IMR-90 (cell line): ENCODE measurements around the gene ZBTB8A. TPM values are rescaled to one million over a fixed set of nuclear protein-coding genes. Genes with fewer than 3 reads are reported as not detected.

ENCODE experiments used
- ATAC-seq: fragments of 200-7000 bp; cut with Tn5 transposase; 2 replicates; pipeline ENCODE4 v1.9.1; 2020; ENCODE audit warnings: low read depth, mild to moderate bottlenecking, moderate library complexity
- BruUV-seq: library from RNA; stranded (reverse); fragments of 400-500 nt; replicated peaks from 2 replicates; lab custom pipeline; 2021; lab: Mats Ljungman, UMichigan
- CTCF ChIA-PET: fragments of 300-600 bp; formaldehyde crosslinking; extraction: SDS; loops from one replicate; lab custom pipeline; 2021; ENCODE audit warnings: antibody characterized with exemption; lab: Yijun Ruan, JAX
- POLR2A ChIA-PET: fragments of 300-600 bp; sonication (Branson Sonifier 250); formaldehyde crosslinking; loops from one replicate; lab custom pipeline; 2022; ENCODE audit warnings: antibody characterized with exemption; ENCODE audit not compliant: unreplicated experiment; lab: Charles Lee
- DNase-seq: peaks from one replicate; pipeline ENCODE4 v3.0.0; 2013
- H2AFZ ChIP-seq: replicated peaks from 2 replicates; pipeline ENCODE3; 2013; ENCODE audit warnings: low read length, mild to moderate bottlenecking; ENCODE audit not compliant: poor library complexity
- H2AK5ac ChIP-seq: 2 replicates; pipeline ENCODE4 v1.6.1; 2013; ENCODE audit warnings: low read depth, low read length, inconsistent platforms
- H2AK9ac ChIP-seq: replicated peaks from 2 replicates; pipeline ENCODE3; 2013; ENCODE audit warnings: mild to moderate bottlenecking, low read depth, low read length, moderate library complexity; ENCODE audit not compliant: poor library complexity
- H2BK120ac ChIP-seq: 2 replicates; pipeline ENCODE4 v1.6.1; 2013; ENCODE audit warnings: low read depth, low read length, inconsistent platforms
- H2BK15ac ChIP-seq: 3 replicates; pipeline ENCODE4 v1.6.1; 2013; ENCODE audit warnings: low read depth, low read length, inconsistent platforms
- H2BK20ac ChIP-seq: 2 replicates; pipeline ENCODE4 v1.6.1; 2013; ENCODE audit warnings: low read depth, mild to moderate bottlenecking, inconsistent platforms, low read length, moderate library complexity
- H2BK5ac ChIP-seq: 2 replicates; pipeline ENCODE4 v1.6.1; 2013; ENCODE audit warnings: mild to moderate bottlenecking, low read depth, low read length, inconsistent platforms; ENCODE audit not compliant: poor library complexity, severe bottlenecking
- H3K14ac ChIP-seq: replicated peaks from 2 replicates; pipeline ENCODE4 v1.6.1; 2013; ENCODE audit warnings: low read depth, low read length, inconsistent platforms
- H3K18ac ChIP-seq: 2 replicates; pipeline ENCODE4 v1.6.1; 2013; ENCODE audit warnings: low read depth, low read length, control low read depth
- H3K23ac ChIP-seq: 2 replicates; pipeline ENCODE4 v1.6.1; 2013; ENCODE audit warnings: low read depth, low read length, inconsistent platforms
- H3K27ac ChIP-seq: 2 replicates; pipeline ENCODE4 v1.5.1; 2013; ENCODE audit warnings: mild to moderate bottlenecking, control low read depth, low read length; ENCODE audit not compliant: insufficient read depth
- H3K27me3 ChIP-seq: 2 replicates; pipeline ENCODE4 v1.6.1; 2013; ENCODE audit warnings: low read length; ENCODE audit not compliant: control insufficient read depth, insufficient read depth
- H3K36me3 ChIP-seq: 2 replicates; pipeline ENCODE4 v1.6.1; 2013; ENCODE audit warnings: low read length, mixed read lengths; ENCODE audit not compliant: control insufficient read depth, insufficient read depth
- H3K4ac ChIP-seq: 2 replicates; pipeline ENCODE4 v1.6.1; 2013; ENCODE audit warnings: low read depth, low read length, inconsistent platforms
- H3K4me1 ChIP-seq: 2 replicates; pipeline ENCODE4 v1.6.1; 2013; ENCODE audit warnings: low read length, mixed read lengths; ENCODE audit not compliant: control insufficient read depth, insufficient read depth
- H3K4me2 ChIP-seq: 2 replicates; pipeline ENCODE4 v1.6.1; 2013; ENCODE audit warnings: low read depth, mild to moderate bottlenecking, control low read depth, low read length, moderate library complexity
- H3K4me3 ChIP-seq: 2 replicates; pipeline ENCODE4 v1.5.1; 2013; ENCODE audit warnings: low read depth, mild to moderate bottlenecking, control low read depth, low read length, moderate library complexity; ENCODE audit not compliant: insufficient read depth
- H3K56ac ChIP-seq: 2 replicates; pipeline ENCODE4 v1.6.1; 2013; ENCODE audit warnings: low read length, inconsistent platforms; ENCODE audit not compliant: insufficient read depth; ENCODE audit errors: extremely low read depth
- H3K79me1 ChIP-seq, 2 experiments: 2 replicates each; pipeline ENCODE4 v1.6.1; 2013; ENCODE audit warnings: low read length in 2 of 2, inconsistent platforms in 1 of 2, low read depth in 1 of 2
- H3K9ac ChIP-seq: 2 replicates; pipeline ENCODE4 v1.6.1; 2013; ENCODE audit warnings: low read depth, low read length, control low read depth
- H3K9me1 ChIP-seq: 2 replicates; pipeline ENCODE4 v1.6.1; 2013; ENCODE audit warnings: low read length, inconsistent platforms; ENCODE audit not compliant: insufficient read depth
- H3K9me3 ChIP-seq: 2 replicates; pipeline ENCODE4 v1.6.1; 2013; ENCODE audit warnings: low read length; ENCODE audit not compliant: control insufficient read depth, insufficient read depth
- H4K20me1 ChIP-seq: 2 replicates; pipeline ENCODE4 v1.6.1; 2013; ENCODE audit warnings: low read length, inconsistent platforms; ENCODE audit not compliant: insufficient read depth
- H4K5ac ChIP-seq: 2 replicates; pipeline ENCODE4 v1.6.1; 2013; ENCODE audit warnings: mild to moderate bottlenecking, low read depth, low read length, control low read depth
- H4K8ac ChIP-seq, 2 experiments: 2 replicates each; pipeline ENCODE4 v1.6.1; 2013; ENCODE audit warnings: low read depth in 2 of 2, low read length in 2 of 2, control low read depth in 1 of 2, inconsistent platforms in 1 of 2
- H4K91ac ChIP-seq: 2 replicates; pipeline ENCODE4 v1.6.1; 2013; ENCODE audit warnings: low read depth, low read length, inconsistent platforms; ENCODE audit not compliant: insufficient read depth
- BHLHE40 ChIP-seq: fragments of 150-350 bp; IDR thresholded peaks from 2 replicates; pipeline ENCODE4 v1.6.1; 2016; ENCODE audit warnings: mild to moderate bottlenecking, low read depth, low read length
- CEBPB ChIP-seq: IDR thresholded peaks from 2 replicates; pipeline ENCODE4 v1.6.1; 2012; ENCODE audit warnings: low read depth, low read length, improper control_type of control experiment
- CHD1 ChIP-seq: IDR thresholded peaks from 2 replicates; pipeline ENCODE4 v1.6.1; 2012; ENCODE audit warnings: low read depth, low read length, improper control_type of control experiment
- CTCF ChIP-seq: conservative IDR thresholded peaks from 2 replicates; pipeline ENCODE4 v1.5.1; 2012; ENCODE audit warnings: mild to moderate bottlenecking, low read depth, low read length, improper control_type of control experiment
- FOS ChIP-seq: fragments of 150-350 bp; IDR thresholded peaks from 2 replicates; pipeline ENCODE4 v1.6.1; 2016; ENCODE audit warnings: low read depth, low read length
- MAFK ChIP-seq: IDR thresholded peaks from 2 replicates; pipeline ENCODE4 v1.6.1; 2012; ENCODE audit warnings: low read depth, low read length, improper control_type of control experiment
- MAZ ChIP-seq: IDR thresholded peaks from 2 replicates; pipeline ENCODE4 v1.6.1; 2012; ENCODE audit warnings: low read depth, mild to moderate bottlenecking, low read length, improper control_type of control experiment, moderate library complexity, borderline replicate concordance
- MXI1 ChIP-seq: IDR thresholded peaks from 2 replicates; pipeline ENCODE4 v1.6.1; 2012; ENCODE audit warnings: low read depth, mild to moderate bottlenecking, low read length, moderate library complexity, borderline replicate concordance
- NFE2L2 ChIP-seq: fragments of 150-350 bp; IDR thresholded peaks from 2 replicates; pipeline ENCODE4 v1.6.1; 2016; ENCODE audit warnings: low read depth, mild to moderate bottlenecking, low read length
- POLR2A ChIP-seq: IDR thresholded peaks from 2 replicates; pipeline ENCODE4 v1.6.1; 2012; ENCODE audit warnings: mild to moderate bottlenecking, low read depth, low read length
- RAD21 ChIP-seq: IDR thresholded peaks from 2 replicates; pipeline ENCODE4 v1.6.1; 2012; ENCODE audit warnings: low read length, improper control_type of control experiment
- RCOR1 ChIP-seq: IDR thresholded peaks from 2 replicates; pipeline ENCODE4 v1.6.1; 2012; ENCODE audit warnings: mild to moderate bottlenecking, low read length, improper control_type of control experiment; ENCODE audit not compliant: insufficient replicate concordance
- RFX5 ChIP-seq: IDR thresholded peaks from 2 replicates; pipeline ENCODE4 v1.8.0; 2012; ENCODE audit warnings: low read depth, mild to moderate bottlenecking, low read length, moderate library complexity
- SMC3 ChIP-seq: fragments of 150-350 bp; IDR thresholded peaks from 2 replicates; pipeline ENCODE4 v1.6.1; 2016; ENCODE audit warnings: low read depth, mild to moderate bottlenecking, antibody characterized with exemption, low read length, moderate library complexity
- WGBS, 2 experiments: methylation state at CpG; one replicate each; pipeline versions ENCODE4 v1.1.5 to v1.1.7; 2013; ENCODE audit warnings: missing lambda C conversion rate in 2 of 2; ENCODE audit not compliant: insufficient read length in 1 of 2; ENCODE audit errors: extremely low coverage in 2 of 2; 5-methylcytosine and 5-hydroxymethylcytosine counted together
- dilution Hi-C: fragments of 300-500 bp; cut with HindIII; formaldehyde crosslinking; loops from one replicate; pipeline ENCODE4 v1.14.3; 2018; ENCODE audit warnings: low sequenced_read_pairs; ENCODE audit not compliant: unreplicated experiment
- in situ Hi-C: fragments of 300-500 bp; cut with MboI; formaldehyde crosslinking; loops from 3 replicates; pipeline ENCODE4 v1.14.3; 2019; ENCODE audit warnings: low sequenced_read_pairs, inconsistent platforms, mixed read lengths
- intact Hi-C: fragments of 100-400 bp; cut with micrococcal nuclease; formaldehyde crosslinking; loops from 2 replicates; pipeline ENCODE4 v1.10.0; 2022
- polyA plus RNA-seq, 3 experiments: library from polyadenylated mRNA; depleted of rRNA; stranded (reverse); fragments of >200 nt; gene quantifications; 2 replicates each; pipeline ENCODE4 v1.2.3, GENCODE V29; 2012; ENCODE audit warnings: low replicate concordance in 1 of 3
- total RNA-seq: library from RNA; depleted of rRNA; stranded (reverse); fragments of >200 nt; gene quantifications from 2 replicates; pipeline ENCODE4 v1.2.3, GENCODE V29; 2012

The ZBTB8A gene
- total and polyA plus RNA-seq, 2 of the 4 experiments (the other 2 are of a cell fraction) = 2.1 to 6.1 TPM

DNA sequence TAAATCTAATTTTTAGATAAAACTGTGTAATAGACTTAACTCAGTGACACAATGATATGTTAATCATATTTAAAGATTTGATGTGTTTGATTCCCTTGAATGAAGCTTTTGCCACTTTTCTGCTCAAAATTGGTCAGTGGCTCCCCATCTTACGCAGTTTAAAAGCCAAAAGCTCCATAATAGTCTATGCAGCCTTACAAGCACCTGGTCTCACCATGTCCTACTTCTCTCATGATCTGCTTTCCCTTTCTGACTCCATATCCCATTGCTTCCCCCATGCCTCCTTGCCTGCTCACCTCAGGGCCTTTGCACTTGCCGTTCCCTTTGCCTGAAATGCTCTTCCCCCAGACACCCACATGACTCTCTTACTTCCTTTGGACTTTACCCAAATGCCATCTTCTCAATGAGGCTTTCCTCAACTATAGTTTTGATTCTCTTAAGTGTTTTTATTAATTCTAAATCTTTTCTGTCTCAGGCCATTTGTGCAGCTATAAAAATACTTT, 1.9 kb downstream of the ZBTB8A start:
- ChIA-PET CTCF (no interaction called here), POLR2A (no interaction called here)
- no peak for ATAC-seq
- peak overlapping the region; percentile 69; the same call in 1 of the 2 replicates for H3K23ac ChIP-seq
- intact Hi-C loops (no loop called here), dilution Hi-C loops (no loop called here), in situ Hi-C loops (no loop called here)
- H2AFZ ChIP-seq = no peak overlapping the region
- H2BK15ac ChIP-seq = no peak overlapping the region
- no peaks in the 10 kb centered on the region for H3K9me3 ChIP-seq
- BruUV-seq = no TSS peak
- H4K8ac ChIP-seq = no peak overlapping the region
- H3K14ac ChIP-seq = no peak overlapping the region
- H2AK5ac ChIP-seq = no peak overlapping the region
- no peak overlapping the region for H3K18ac ChIP-seq
- H3K27ac ChIP-seq = no peak overlapping the region
- H2BK120ac ChIP-seq = no peak overlapping the region
- H3K9me1 ChIP-seq = peaks cover 10% of the 10 kb centered on the region
- H4K20me1 ChIP-seq = peaks cover 5% of the 10 kb centered on the region; the same call in 1 of the 2 replicates
- H3K4me2 ChIP-seq = no peak overlapping the region
- no peak overlapping the region for H2BK5ac ChIP-seq
- H3K4ac ChIP-seq = no peak overlapping the region
- peaks cover 32 to 48% of the 10 kb centered on the region in 2 experiments for H3K79me1 ChIP-seq
- no peak overlapping the region for H3K56ac ChIP-seq
- H2BK20ac ChIP-seq = no peak overlapping the region
- H3K9ac ChIP-seq = no peak overlapping the region
- WGBS, 2 experiments = 100% methylated on average over 1 of the region's 2 CpGs; no CpG with 5 or more reads in 1 of the 2 experiments
- TF ChIP-seq MXI1 (no peak), RFX5 (no peak), CHD1 (no peak), NFE2L2 (no peak), FOS (no peak), SMC3 (no peak), CEBPB (no peak), MAZ (no peak), MAFK (no peak), POLR2A (no peak), RAD21 (no peak), CTCF (no peak), BHLHE40 (no peak), RCOR1 (no peak)
- H2AK9ac ChIP-seq = peak overlapping the region; percentile 30
- DNase-seq = no peak
- no peaks in the 10 kb centered on the region for H3K36me3 ChIP-seq
- no peak overlapping the region for H4K5ac ChIP-seq
- H4K91ac ChIP-seq = no peak overlapping the region
- no peaks in the 10 kb centered on the region; the same call in 1 of the 2 replicates for H3K27me3 ChIP-seq
- no peak overlapping the region for H3K4me3 ChIP-seq
- no peaks in the 10 kb centered on the region for H3K4me1 ChIP-seq
